Measurements from ENCODE around the gene FICD. TPM values are rescaled to one million over a fixed set of nuclear protein-coding genes. Genes with fewer than 3 reads are reported as not detected.
A peak's percentile ranks its signal among the peaks of the same experiment; 100 is the strongest.

Gene FICD
- polyA plus RNA-seq, 1 donor from 2014 or later, result 1.5 TPM

- Histone ChIP-seq H3K27ac (ENCODE audit: low read length) (no peak overlapping the region), H3K9me2 (ENCODE audit: insufficient read depth, low read length) (no peaks in the 10 kb centered on the region), H3K4me3 (ENCODE audit: low read length) (no peak overlapping the region), H3K9ac (ENCODE audit: low read length) (no peak overlapping the region), H3K79me2 (replicated peaks; ENCODE audit: insufficient read depth, low read length) (no peaks in the 10 kb centered on the region), H3K4me2 (ENCODE audit: low read length) (no peak overlapping the region), H3F3A (ENCODE audit: insufficient read depth, low read length, poor library complexity, severe bottlenecking) (no peaks in the 10 kb centered on the region), H2AFZ (ENCODE audit: low read depth, low read length) (no peak overlapping the region), H4K20me1 (ENCODE audit: insufficient read depth) (no peaks in the 10 kb centered on the region), H3K9me3 (ENCODE audit: low read length) (no peaks in the 10 kb centered on the region), H3K36me3 (ENCODE audit: insufficient read depth, low read length) (no peaks in the 10 kb centered on the region), H3K27me3 (ENCODE audit: insufficient read depth, low read depth, low read length) (no peaks in the 10 kb centered on the region)
- no peak for TF ChIP-seq REST (IDR thresholded peaks at IDR 0.05; ENCODE audit: borderline replicate concordance)
- TF ChIP-seq SMC3 (conservative IDR thresholded peaks at IDR 0.05; ENCODE audit: poor library complexity), result no peak
- TF ChIP-seq EP300 (conservative IDR thresholded peaks at IDR 0.05; ENCODE audit: poor library complexity, severe bottlenecking), result no peak
- TF ChIP-seq TAF1 (IDR thresholded peaks at IDR 0.05; ENCODE audit: low read depth), result no peak
- no peak for TF ChIP-seq CTCF (IDR thresholded peaks at IDR 0.05; ENCODE audit: poor library complexity, severe bottlenecking)
- no peak for TF ChIP-seq MXI1 (conservative IDR thresholded peaks at IDR 0.05; ENCODE audit: poor library complexity, severe bottlenecking)
- TF ChIP-seq RAD21 (conservative IDR thresholded peaks at IDR 0.05), result no peak
- TF ChIP-seq EZH2 (IDR thresholded peaks at IDR 0.05; ENCODE audit: borderline replicate concordance, insufficient read depth, low read length, poor library complexity, severe bottlenecking), result no peak
- TF ChIP-seq POLR2AphosphoS5 (IDR thresholded peaks at IDR 0.05), result no peak
Observed at GRCh38 chr12:108491256-108491655, 23.8 kb upstream of the FICD start.

- Histone ChIP-seq H2AFZ (ENCODE audit: low read depth, low read length) (no peak overlapping the region), H3K36me3 (ENCODE audit: insufficient read depth, low read length) (no peaks in the 10 kb centered on the region), H3K9ac (ENCODE audit: low read length) (no peak overlapping the region), H4K20me1 (ENCODE audit: insufficient read depth) (no peaks in the 10 kb centered on the region), H3K4me3 (ENCODE audit: low read length) (no peak overlapping the region), H3K79me2 (replicated peaks; ENCODE audit: insufficient read depth, low read length) (no peaks in the 10 kb centered on the region), H3F3A (ENCODE audit: insufficient read depth, low read length, poor library complexity, severe bottlenecking) (no peaks in the 10 kb centered on the region), H3K9me2 (ENCODE audit: insufficient read depth, low read length) (no peaks in the 10 kb centered on the region), H3K27me3 (ENCODE audit: insufficient read depth, low read depth, low read length) (no peaks in the 10 kb centered on the region), H3K27ac (ENCODE audit: low read length) (no peak overlapping the region), H3K9me3 (ENCODE audit: low read length) (no peaks in the 10 kb centered on the region), H3K4me2 (ENCODE audit: low read length) (no peak overlapping the region)
- TF ChIP-seq POLR2AphosphoS5 (IDR thresholded peaks at IDR 0.05) (no peak), RAD21 (conservative IDR thresholded peaks at IDR 0.05) (peak; percentile 21), CTCF (IDR thresholded peaks at IDR 0.05; ENCODE audit: poor library complexity, severe bottlenecking) (peak; percentile 35), REST (IDR thresholded peaks at IDR 0.05; ENCODE audit: borderline replicate concordance) (no peak), TAF1 (IDR thresholded peaks at IDR 0.05; ENCODE audit: low read depth) (no peak)
Observed at GRCh38 chr12:108495054-108495453, 20.0 kb upstream of the FICD start.

All from neural cell (in vitro differentiated cells).